GM19238 (cell line): ENCODE results near the gene POP7.
"Not testable (repeated sequence)": the region's sequence is repeated elsewhere in the genome, so short reads cannot be mapped to it uniquely, and the experiment has no call there.

Source experiments
- DNase-seq: peaks from one replicate; pipeline ENCODE4 v3.0.0; 2011; ENCODE audit warnings: low spot score; ENCODE audit not compliant: insufficient read length

POP7 gene

DNA sequence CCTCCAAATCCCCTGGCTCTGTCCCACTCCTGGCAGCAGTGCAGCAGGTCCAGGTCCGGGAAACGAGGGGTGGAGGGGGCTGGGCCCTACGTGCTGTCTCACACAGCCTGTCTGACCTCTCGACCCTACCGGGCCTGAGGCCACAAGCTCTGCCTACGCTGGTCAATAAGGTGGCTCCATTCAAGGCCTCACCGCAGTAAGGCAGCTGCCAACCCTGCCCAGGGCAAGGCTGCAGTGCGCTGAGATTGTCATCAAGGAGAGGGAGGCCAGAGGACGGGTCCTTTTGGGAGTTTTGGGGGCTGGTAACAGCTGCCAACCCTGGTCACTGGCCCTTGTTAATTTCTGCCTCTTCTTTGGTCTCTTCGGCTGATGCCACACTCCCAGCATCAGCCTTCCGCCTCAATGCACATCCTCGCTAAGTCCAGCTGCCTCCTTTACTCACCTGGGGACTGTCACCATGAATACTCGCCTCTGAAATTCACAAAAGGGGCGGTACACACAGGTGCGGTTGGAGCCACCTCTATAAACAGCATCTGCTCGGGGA is 17.9 kb downstream of the POP7 start:
- no peak for DNase-seq

DNA sequence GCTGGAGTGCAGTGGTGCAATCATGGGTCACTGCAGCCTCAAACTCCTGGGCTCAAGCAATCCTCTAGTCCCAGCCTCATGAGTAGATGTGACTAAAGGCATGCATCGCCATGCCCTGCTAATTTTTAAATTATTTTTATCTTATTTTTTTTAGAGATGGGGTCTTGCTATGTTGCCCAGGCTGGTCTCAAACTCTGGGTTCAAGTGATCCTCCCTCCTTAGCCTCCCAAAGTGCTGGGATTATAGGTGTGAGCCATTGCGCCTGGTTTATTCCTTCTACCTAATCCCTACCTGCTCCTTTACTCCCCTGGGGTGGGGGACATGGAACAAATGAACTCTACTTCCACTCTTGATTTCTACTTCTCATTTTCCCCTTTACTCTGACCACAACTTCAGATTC is 18.4 kb downstream of the POP7 start:
- not testable (repeated sequence) for DNase-seq

DNA sequence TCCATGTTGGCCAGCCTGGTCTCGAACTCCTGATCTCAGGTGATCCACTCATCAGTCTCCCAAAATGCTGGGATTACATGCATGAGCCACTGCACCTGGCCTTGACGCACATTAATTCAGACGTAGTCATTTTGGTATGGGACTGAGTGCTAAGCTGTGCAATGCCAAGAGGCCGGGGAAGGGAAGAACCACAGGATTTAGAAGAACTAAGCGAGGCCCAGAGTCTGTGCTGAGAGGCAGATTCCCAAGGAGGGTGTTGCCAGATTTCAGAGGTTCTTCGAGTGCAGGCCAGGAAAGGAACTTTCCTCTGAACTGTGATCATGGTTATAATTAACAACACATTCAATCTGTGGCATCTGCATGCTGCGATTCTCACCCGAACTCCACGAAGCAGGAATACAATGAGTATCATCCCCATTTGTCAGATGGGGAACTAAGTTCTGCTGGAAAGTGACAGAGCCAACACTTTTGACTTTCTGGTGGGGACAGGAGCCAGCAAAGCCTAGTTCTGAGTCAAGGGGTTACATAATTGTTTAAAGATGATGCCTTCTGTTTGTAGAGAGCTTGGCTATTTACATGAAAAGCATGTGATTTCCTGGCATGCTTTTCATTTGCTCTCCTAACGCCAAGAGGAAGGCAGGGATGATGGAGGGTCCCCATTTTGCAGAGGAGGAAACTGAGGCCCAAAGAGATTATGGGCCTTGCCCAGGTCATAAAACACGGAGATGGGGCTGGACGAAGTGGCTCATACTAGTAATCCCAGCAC is 21.3 kb downstream of the POP7 start:
- DNase-seq, result no peak

DNA sequence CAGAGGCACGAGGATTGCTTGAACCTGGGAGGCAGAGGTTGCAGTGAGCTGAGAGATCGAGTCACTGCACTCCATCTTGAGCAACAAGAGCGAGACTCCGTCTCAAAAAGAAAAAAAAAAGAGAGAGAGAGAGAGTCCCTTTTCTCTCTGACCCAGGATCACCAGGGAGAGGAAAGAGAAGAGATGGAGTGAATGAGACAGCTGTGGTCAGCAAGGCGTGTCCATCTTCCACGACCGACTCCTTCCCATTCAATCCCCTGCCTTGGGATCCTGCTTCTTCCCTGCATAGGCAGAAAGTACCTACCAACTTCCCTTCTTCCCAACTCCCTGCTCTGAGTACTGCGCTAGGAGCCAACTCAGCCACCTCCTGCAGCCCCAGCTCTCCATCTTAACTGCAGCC is 22.3 kb downstream of the POP7 start:
- DNase-seq, result no peak

DNA sequence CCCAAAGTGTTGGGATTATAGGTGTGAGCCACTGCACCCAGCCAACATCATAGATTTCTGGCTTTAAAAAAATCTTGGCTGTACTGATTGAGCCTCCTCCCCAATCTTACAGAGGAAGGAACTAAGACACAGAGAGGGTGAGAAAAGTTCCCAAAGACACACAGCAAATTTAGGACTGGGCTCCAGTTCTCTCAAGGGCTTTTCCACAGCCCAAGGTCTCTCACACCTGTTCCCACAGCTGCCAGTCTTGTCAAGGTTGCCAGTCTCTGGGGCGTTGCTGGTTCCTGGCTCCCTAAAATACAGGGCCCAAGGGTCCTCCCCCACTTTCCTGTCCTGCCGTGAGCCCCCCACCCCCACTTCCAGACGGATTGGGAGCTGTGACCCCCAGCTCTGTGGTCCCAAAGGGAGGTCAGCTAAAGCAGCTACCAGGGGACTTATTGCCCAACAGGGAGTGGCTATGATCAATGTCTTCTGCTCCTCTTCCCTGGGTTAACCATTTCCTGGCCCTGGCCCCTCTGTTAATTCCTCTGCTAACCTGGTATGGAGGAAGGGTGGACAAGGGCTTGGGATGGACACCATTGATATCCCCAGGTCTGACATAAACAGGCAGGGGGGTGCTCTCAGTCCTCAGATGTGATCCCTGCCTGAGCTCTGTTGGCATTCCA is 24.3 kb downstream of the POP7 start:
- no peak for DNase-seq

DNA sequence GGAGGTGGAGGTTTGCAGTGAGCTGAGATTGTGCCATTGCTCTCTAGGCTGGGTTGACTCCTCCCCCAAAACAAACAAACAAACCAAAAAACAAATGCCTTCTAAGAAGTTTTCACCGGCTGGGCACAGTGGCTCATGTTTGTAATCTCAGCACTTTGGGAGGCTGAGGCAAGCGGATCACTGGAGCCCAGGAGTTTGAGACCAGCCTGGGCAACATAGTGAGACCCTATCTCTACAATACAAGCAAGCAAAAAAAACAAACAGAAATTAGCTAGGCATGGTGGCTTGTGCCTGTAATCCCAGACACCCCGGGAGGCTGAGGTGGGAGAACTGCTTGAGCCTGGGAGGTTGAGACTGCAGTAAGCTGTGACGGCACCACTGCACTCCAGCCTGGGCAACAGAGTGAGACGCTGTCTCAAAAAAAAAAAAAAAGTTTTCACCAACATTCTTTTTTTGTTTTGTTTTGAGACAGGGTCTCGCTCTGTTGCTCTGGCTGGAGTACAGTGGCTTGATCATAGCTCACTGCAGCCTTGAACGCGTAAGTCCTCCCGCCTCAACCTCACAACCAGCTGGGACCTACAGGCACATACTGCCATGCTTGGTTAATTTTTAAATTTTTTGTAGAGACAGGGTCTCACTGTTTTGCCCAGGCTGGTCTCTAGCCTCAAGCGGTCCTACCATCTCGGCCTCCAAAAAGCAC is 26.2 kb downstream of the POP7 start:
- DNase-seq, result no peak

DNA sequence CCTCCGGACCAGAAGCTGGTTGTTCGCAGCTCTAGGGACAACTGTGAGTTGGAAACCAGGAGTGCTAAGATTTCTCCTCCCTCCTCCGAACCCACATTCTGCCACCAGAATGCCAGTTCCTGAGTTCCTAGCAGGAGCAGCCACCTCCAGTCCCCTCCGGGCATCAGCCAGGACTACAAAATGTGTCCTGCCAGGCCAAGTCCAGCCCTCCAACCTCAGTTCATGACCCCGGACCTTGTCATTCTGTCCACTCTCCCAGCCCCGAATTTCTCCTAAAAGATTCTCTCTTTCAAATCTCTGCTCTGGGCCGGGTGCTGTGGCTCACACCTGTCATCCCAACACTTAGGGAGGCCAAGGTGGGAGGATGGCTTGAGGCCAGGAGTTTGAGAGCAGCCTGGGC is 29.8 kb downstream of the POP7 start:
- DNase-seq, result no peak

DNA sequence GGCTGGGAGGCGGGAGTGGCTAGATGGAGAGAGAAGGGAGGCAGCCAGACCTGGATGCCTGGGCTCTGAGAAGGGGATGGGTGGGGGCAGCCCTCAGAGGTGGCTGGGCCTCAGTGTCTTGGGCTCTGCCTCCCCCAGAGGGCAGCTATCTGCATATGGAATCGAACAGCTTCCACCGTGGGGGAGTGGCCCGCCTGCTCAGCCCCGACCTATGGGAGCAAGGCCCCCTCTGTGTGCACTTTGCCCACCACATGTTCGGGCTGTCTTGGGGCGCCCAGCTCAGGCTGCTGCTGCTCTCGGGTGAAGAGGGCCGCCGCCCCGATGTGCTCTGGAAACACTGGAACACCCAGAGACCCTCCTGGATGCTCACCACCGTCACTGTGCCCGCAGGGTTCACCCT is 30.8 kb downstream of the POP7 start:
- DNase-seq, result no peak

DNA sequence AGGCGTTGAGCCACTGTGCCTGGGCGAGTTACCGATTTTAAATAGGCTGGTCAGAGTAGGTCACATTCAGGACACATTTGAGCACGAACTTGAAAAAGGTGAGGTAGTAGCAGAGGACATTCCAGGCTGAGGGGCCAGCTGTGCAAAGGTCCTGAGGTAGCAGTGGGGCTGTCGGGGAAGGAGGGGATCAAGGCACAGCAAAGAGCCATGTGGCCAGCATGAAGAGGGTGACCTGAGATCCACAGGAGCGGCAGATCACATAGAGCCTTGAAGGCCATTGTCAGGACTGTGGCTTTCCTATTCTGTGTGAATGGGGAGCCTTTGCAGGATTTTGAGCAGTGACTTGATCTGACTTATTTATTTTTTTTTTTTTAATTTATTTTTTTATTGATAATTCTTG is 34.0 kb downstream of the POP7 start:
- DNase-seq, result no peak

DNA sequence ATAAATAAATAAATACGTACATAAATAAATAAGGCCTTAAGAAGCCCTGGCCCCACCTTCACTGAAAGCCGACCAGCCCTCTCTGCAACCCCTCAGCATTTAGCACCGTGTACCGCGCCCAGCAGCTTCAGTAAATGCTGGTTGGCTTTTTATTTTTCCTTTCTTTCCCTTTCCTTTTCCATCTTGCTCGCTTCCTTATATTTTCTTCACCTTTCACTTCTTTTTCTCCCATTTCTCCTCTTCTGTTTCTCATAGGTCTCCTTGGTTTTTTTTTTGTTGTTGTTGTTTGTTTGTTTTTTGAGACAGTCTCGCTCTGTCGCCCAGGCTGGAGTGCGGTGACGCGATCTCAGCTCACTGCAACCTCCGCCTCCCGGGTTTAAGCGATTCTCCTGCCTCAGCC is 38.7 kb downstream of the POP7 start:
- DNase-seq, result no peak

DNA sequence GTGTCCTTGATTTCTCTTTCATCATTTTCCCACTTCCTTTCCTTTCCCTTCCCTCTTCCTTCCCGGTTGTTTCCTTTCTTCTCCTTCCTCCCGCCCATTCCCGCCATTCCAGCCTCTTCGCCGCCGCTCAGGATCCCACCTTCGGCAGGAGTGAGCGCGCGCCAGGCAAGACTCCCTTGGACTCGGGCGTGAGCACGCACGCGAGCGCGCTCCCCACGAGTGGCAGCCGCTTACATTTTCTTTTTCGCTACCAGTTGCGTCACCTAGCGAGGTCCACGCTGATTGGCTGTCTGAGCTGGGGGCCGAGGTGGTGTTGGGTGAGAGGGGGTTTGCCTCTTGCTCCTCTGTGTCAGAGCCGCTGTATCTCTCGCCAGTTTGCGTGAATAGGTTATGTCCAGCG is 39.3 kb downstream of the POP7 start:
- no peak for DNase-seq

DNA sequence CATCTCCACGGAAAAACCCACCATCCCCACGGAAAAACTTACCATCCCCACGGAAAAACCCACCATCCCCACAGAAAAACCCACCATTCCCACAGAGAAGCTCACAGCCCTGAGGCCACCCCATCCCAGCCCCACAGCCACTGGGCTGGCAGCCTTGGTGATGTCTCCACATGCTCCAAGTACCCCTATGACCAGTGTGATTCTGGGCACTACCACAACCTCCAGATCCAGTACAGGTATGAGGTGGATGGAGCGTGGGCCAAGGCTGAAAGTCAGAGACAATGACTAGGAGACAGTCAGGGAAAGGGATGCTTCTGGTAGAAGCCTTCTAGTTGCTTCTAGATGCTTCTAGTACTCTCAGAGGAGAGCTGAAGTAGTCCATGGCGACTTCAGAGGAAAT is 47.1 kb downstream of the POP7 start:
- DNase-seq, result no peak

DNA sequence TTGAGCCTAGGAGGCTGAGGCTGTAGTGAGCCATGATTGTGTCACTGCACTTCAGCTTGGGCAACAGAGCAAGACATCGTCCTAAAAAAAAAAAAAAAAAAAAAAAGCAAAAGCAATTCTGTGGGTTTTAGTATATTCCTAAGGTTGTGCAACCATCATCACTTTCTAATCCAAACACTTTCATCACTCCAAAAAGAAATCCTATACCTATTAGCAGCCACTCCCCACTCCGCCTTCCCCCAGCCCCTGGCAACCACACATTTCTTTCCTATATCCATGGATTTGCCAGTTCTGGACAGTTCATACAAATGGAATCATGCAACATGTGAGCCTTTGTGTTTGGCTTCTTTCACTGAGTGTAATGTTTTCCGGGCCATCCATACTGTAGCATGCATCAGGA is 47.8 kb downstream of the POP7 start:
- no peak for DNase-seq
